Subcutaneous abdominal adipose tissue (tissue), 5 donors: ENCODE measurements around the gene RPS19BP1.

ENCODE experiments used
- H3K27ac ChIP-seq: one replicate; pipeline ENCODE4 v1.7.0; 2013; ENCODE audit warnings: low read depth, mild to moderate bottlenecking, inconsistent platforms, low read length, moderate library complexity
- H3K27me3 ChIP-seq, 5 donors: one replicate each; pipeline ENCODE4 v1.7.0; 2013; ENCODE audit warnings: low read length in 5 of 5, inconsistent platforms in 1 of 5; ENCODE audit not compliant: control insufficient read depth in 5 of 5, insufficient read depth in 4 of 5
- H3K36me3 ChIP-seq, 5 donors: one replicate each; pipeline ENCODE4 v1.7.0; 2013; ENCODE audit warnings: low read length in 5 of 5; ENCODE audit not compliant: control insufficient read depth in 5 of 5, insufficient read depth in 5 of 5
- H3K4me1 ChIP-seq, 5 donors: one replicate each; pipeline ENCODE4 v1.7.0; 2013; ENCODE audit warnings: low read length in 5 of 5, mild to moderate bottlenecking in 3 of 5, moderate library complexity in 1 of 5; ENCODE audit not compliant: control insufficient read depth in 5 of 5, insufficient read depth in 5 of 5
- H3K4me3 ChIP-seq, 5 donors: one replicate each; pipeline ENCODE4 v1.7.0; 2013; ENCODE audit warnings: low read length in 5 of 5, low read depth in 1 of 5
- H3K9ac ChIP-seq, 5 donors: one replicate each; pipeline ENCODE4 v1.7.0; 2013; ENCODE audit warnings: low read length in 5 of 5, mild to moderate bottlenecking in 4 of 5, moderate library complexity in 3 of 5
- H3K9me3 ChIP-seq, 5 donors: one replicate each; pipeline ENCODE4 v1.7.0; 2013; ENCODE audit warnings: low read length in 5 of 5; ENCODE audit not compliant: control insufficient read depth in 5 of 5
- donor health status: healthy.
- donor health status: healthy.
- donor health status: healthy.
- donor health status: healthy.
- donor health status: healthy.

The RPS19BP1 gene

GRCh38 chr22:39570665-39571064 is 38.1 kb upstream of the RPS19BP1 start, which contains the start of gene CACNA1I:
TSS of gene CACNA1I (plus strand) at chr22:39570753. CDS start at chr22:39570753, 0 bp downstream.
- Histone ChIP-seq H3K9ac (no peak within 1 kb of the TSS), H3K36me3 (no peaks in the 10 kb centered on the region), H3K4me1 (no peaks in the 10 kb centered on the region), H3K9me3 (no peaks in the 10 kb centered on the region), H3K27me3 (peaks cover 0 to 20% (median 12%) of the 10 kb centered on the region in 5 donors), H3K27ac (no peak within 1 kb of the TSS), H3K4me3 (no peak within 1 kb of the TSS)

GRCh38 chr22:39570226-39570625 is 37.7 kb upstream of the RPS19BP1 start:
- Histone ChIP-seq H3K27ac (no peak overlapping the region), H3K36me3 (no peaks in the 10 kb centered on the region), H3K9me3 (no peaks in the 10 kb centered on the region), H3K27me3 (peaks cover 0 to 20% (median 12%) of the 10 kb centered on the region in 5 donors), H3K4me3 (no peak overlapping the region), H3K4me1 (no peaks in the 10 kb centered on the region), H3K9ac (no peak overlapping the region)

GRCh38 chr22:39569066-39569465 is 36.5 kb upstream of the RPS19BP1 start:
- Histone ChIP-seq H3K4me1 (no peaks in the 10 kb centered on the region), H3K27me3 (peaks cover 0 to 20% (median 17%) of the 10 kb centered on the region in 5 donors), H3K27ac (no peak overlapping the region), H3K9ac (no peak overlapping the region), H3K36me3 (no peaks in the 10 kb centered on the region), H3K4me3 (no peak overlapping the region), H3K9me3 (no peaks in the 10 kb centered on the region)

GRCh38 chr22:39568278-39568981 is 35.9 kb upstream of the RPS19BP1 start:
- Histone ChIP-seq H3K4me1 (no peaks in the 10 kb centered on the region), H3K9me3 (no peaks in the 10 kb centered on the region), H3K27ac (no peak overlapping the region), H3K27me3 (peaks cover 0 to 24% (median 21%) of the 10 kb centered on the region in 5 donors), H3K4me3 (no peak overlapping the region), H3K9ac (no peak overlapping the region), H3K36me3 (no peaks in the 10 kb centered on the region)

- no peaks in the 10 kb centered on the region for H3K36me3 ChIP-seq
- H3K27ac ChIP-seq: no peak overlapping the region
- no peak overlapping the region for H3K9ac ChIP-seq
- no peaks in the 10 kb centered on the region for H3K4me1 ChIP-seq
- no peak overlapping the region for H3K4me3 ChIP-seq
- H3K9me3 ChIP-seq: no peaks in the 10 kb centered on the region
- H3K27me3 ChIP-seq: peaks cover 0 to 32% (median 21%) of the 10 kb centered on the region in 5 donors
These were observed 34.8 kb upstream of the RPS19BP1 start for GRCh38 chr22:39567135-39567946.

- no peaks in the 10 kb centered on the region for H3K36me3 ChIP-seq
- no peak overlapping the region for H3K27ac ChIP-seq
- no peaks in the 10 kb centered on the region for H3K4me1 ChIP-seq
- no peak overlapping the region for H3K9ac ChIP-seq
- peaks cover 0 to 28% (median 20%) of the 10 kb centered on the region in 5 donors for H3K27me3 ChIP-seq
- H3K9me3 ChIP-seq: no peaks in the 10 kb centered on the region
- no peak overlapping the region for H3K4me3 ChIP-seq
These were observed 32.9 kb upstream of the RPS19BP1 start for GRCh38 chr22:39565414-39565944.

- no peaks in the 10 kb centered on the region for H3K4me1 ChIP-seq
- H3K27me3 ChIP-seq: peaks cover 8 to 42% (median 34%) of the 10 kb centered on the region in 5 donors
- no peaks in the 10 kb centered on the region for H3K9me3 ChIP-seq
- H3K4me3 ChIP-seq: no peak overlapping the region
- no peaks in the 10 kb centered on the region for H3K36me3 ChIP-seq
- no peak overlapping the region for H3K27ac ChIP-seq
- no peak overlapping the region for H3K9ac ChIP-seq
These were observed 31.3 kb upstream of the RPS19BP1 start for GRCh38 chr22:39563571-39564428.

- peaks cover 15 to 48% (median 41%) of the 10 kb centered on the region in 5 donors for H3K27me3 ChIP-seq
- H3K27ac ChIP-seq: no peak overlapping the region
These were observed 30.4 kb upstream of the RPS19BP1 start for GRCh38 chr22:39562839-39563489.

GRCh38 chr22:39560127-39560526 is 27.6 kb upstream of the RPS19BP1 start:
- Histone ChIP-seq H3K27me3 (peaks cover 24 to 66% (median 59%) of the 10 kb centered on the region in 5 donors), H3K27ac (no peak overlapping the region)

More at GRCh38 chr22:39562839-39563489, 30.4 kb upstream of the RPS19BP1 start:
- H3K36me3 ChIP-seq: no peaks in the 10 kb centered on the region
- no peak overlapping the region for H3K9ac ChIP-seq
- no peaks in the 10 kb centered on the region for H3K9me3 ChIP-seq
- no peak overlapping the region for H3K4me3 ChIP-seq
- peaks cover 0 to 7% (median 6%) of the 10 kb centered on the region in 5 donors for H3K4me1 ChIP-seq

More at GRCh38 chr22:39560127-39560526, 27.6 kb upstream of the RPS19BP1 start:
- Histone ChIP-seq H3K36me3 (no peaks in the 10 kb centered on the region), H3K9me3 (no peaks in the 10 kb centered on the region), H3K4me1 (peaks cover 0 to 10% (median 7%) of the 10 kb centered on the region in 5 donors), H3K4me3 (no peak overlapping the region), H3K9ac (no peak overlapping the region)
